Kidney epithelial cell (primary cell): Measurements from ENCODE around the gene EDC3. TPM values are rescaled to one million over a fixed set of nuclear protein-coding genes. Genes with fewer than 3 reads are reported as not detected.

Experiments used
- DNase-seq: peaks from one replicate; pipeline ENCODE4 v3.0.0-alpha.2; 2010; ENCODE audit warnings: low read depth
- H3K27me3 ChIP-seq: 2 replicates; pipeline ENCODE4 v1.6.0; 2011; ENCODE audit warnings: low read length; ENCODE audit not compliant: control insufficient read depth, insufficient read depth
- H3K36me3 ChIP-seq: 2 replicates; pipeline ENCODE4 v1.5.1; 2011; ENCODE audit warnings: low read length; ENCODE audit not compliant: control insufficient read depth, insufficient read depth
- H3K4me3 ChIP-seq: 2 replicates; pipeline ENCODE4 v1.5.1; 2011; ENCODE audit warnings: low read depth, mild to moderate bottlenecking, control low read depth, low read length
- CTCF ChIP-seq: IDR thresholded peaks from 2 replicates; pipeline ENCODE4 v1.5.1; 2011; ENCODE audit warnings: mild to moderate bottlenecking, moderate library complexity, low read length, control low read depth, inconsistent platforms; ENCODE audit not compliant: insufficient read depth, poor library complexity, severe bottlenecking
- total RNA-seq: library from RNA; depleted of rRNA; stranded (reverse); fragments of >200 nt; gene quantifications from 2 replicates; pipeline ENCODE4 v1.2.3, GENCODE V29; 2015

EDC3 gene
- total RNA-seq, 1 donor from 2014 or later = 15.3 TPM

- H3K27me3 ChIP-seq = no peaks in the 10 kb centered on the region
- TF ChIP-seq CTCF = no peak
- H3K4me3 ChIP-seq = no peak overlapping the region
- DNase-seq = no peak
- H3K36me3 ChIP-seq = peaks cover 4% of the 10 kb centered on the region
Observed at GRCh38 chr15:74628949-74629348, 66.9 kb downstream of the EDC3 start.

GRCh38 chr15:74628199-74628598 lies 67.6 kb downstream of the EDC3 start:
- no peak for TF ChIP-seq CTCF
- DNase-seq = no peak
- no peaks in the 10 kb centered on the region for H3K27me3 ChIP-seq
- H3K36me3 ChIP-seq = peaks cover 4% of the 10 kb centered on the region
- no peak overlapping the region for H3K4me3 ChIP-seq

- no peak for TF ChIP-seq CTCF
- H3K36me3 ChIP-seq = peaks cover 5% of the 10 kb centered on the region
- no peak for DNase-seq
Observed at GRCh38 chr15:74627766-74628165, 68.1 kb downstream of the EDC3 start.

GRCh38 chr15:74626752-74627692 lies 68.8 kb downstream of the EDC3 start:
- no peak for DNase-seq
- Histone ChIP-seq H3K4me3 (no peak overlapping the region), H3K36me3 (peaks cover 7% of the 10 kb centered on the region), H3K27me3 (no peaks in the 10 kb centered on the region)
- TF ChIP-seq CTCF = no peak

More at GRCh38 chr15:74627766-74628165, 68.1 kb downstream of the EDC3 start:
- Histone ChIP-seq H3K27me3 (no peaks in the 10 kb centered on the region), H3K4me3 (no peak overlapping the region)

GRCh38 chr15:74626336-74626735 lies 69.5 kb downstream of the EDC3 start:
- TF ChIP-seq CTCF = no peak
- peaks cover 8% of the 10 kb centered on the region for H3K36me3 ChIP-seq

More at GRCh38 chr15:74626336-74626735, 69.5 kb downstream of the EDC3 start:
- no peak for DNase-seq
- Histone ChIP-seq H3K27me3 (no peaks in the 10 kb centered on the region), H3K4me3 (no peak overlapping the region)
